Hepatocyte (in vitro differentiated cells): ENCODE measurements around the gene CHCHD6.

Source experiments
- EZH2 ChIP-seq: fragments of 200-600 bp; sonication (generic); IDR thresholded peaks from 2 replicates; pipeline ENCODE4 v1.6.1; 2016; ENCODE audit warnings: antibody characterized with exemption, mild to moderate bottlenecking, borderline replicate concordance
- EZH2phosphoT487 ChIP-seq: fragments of 200-600 bp; sonication (generic); IDR thresholded peaks from one replicate; pipeline ENCODE4 v1.6.1; 2018; ENCODE audit warnings: antibody characterized with exemption, mild to moderate bottlenecking, low read depth, moderate library complexity; ENCODE audit not compliant: unreplicated experiment, severe bottlenecking
- TF ChIP-seq, protein P1 (sequence below): fragments of 200-600 bp; sonication (generic); IDR thresholded peaks from 2 replicates; pipeline ENCODE4 v1.5.1; 2016; ENCODE audit warnings: antibody characterized with exemption, mild to moderate bottlenecking; ENCODE audit not compliant: poor library complexity

DNA sequence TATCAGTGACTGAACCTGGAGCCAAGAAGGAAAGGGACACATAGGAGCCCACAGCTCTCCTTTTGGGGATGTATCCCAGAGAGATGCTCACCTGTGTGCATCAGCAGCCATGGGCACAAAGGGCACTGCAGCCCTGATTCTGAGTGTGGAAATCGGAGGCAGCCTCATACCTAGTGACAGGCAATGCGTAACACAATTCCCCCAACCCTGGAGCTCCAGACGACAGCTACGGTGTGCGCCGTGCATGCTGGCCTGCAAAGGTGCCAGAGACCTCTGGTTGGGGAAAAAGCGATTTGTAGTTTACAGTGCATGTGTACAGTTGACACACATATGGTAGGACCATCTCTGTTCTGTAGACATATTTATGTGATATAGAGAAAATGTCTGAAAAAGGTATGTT lies 219.9 kb downstream of the CHCHD6 start:
- TF ChIP-seq, protein P1, sequence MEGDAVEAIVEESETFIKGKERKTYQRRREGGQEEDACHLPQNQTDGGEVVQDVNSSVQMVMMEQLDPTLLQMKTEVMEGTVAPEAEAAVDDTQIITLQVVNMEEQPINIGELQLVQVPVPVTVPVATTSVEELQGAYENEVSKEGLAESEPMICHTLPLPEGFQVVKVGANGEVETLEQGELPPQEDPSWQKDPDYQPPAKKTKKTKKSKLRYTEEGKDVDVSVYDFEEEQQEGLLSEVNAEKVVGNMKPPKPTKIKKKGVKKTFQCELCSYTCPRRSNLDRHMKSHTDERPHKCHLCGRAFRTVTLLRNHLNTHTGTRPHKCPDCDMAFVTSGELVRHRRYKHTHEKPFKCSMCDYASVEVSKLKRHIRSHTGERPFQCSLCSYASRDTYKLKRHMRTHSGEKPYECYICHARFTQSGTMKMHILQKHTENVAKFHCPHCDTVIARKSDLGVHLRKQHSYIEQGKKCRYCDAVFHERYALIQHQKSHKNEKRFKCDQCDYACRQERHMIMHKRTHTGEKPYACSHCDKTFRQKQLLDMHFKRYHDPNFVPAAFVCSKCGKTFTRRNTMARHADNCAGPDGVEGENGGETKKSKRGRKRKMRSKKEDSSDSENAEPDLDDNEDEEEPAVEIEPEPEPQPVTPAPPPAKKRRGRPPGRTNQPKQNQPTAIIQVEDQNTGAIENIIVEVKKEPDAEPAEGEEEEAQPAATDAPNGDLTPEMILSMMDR, result no peak
- no peak for TF ChIP-seq EZH2
- TF ChIP-seq EZH2phosphoT487, result no peak
